HepG2 (cell line): Measurements from ENCODE around the gene ENO2. TPM values are rescaled to one million over a fixed set of nuclear protein-coding genes. Genes with fewer than 3 reads are reported as not detected.

Source experiments
- ARID4A ChIP-seq: sonication (generic); formaldehyde crosslinking; IDR thresholded peaks from 2 replicates; pipeline ENCODE4 v1.5.0; 2020; ENCODE audit warnings: mild to moderate bottlenecking, missing genetic modification reagents, borderline replicate concordance
- CREB1 ChIP-seq, 2 experiments: fragments of 450-650 bp in 1 of 2; IDR thresholded peaks; 2 replicates each; pipeline ENCODE4 v1.6.1; 2016 to 2017; ENCODE audit warnings: control low read depth in 1 of 2, mild to moderate bottlenecking in 1 of 2, missing compliant biosample characterization in 1 of 2, missing genetic modification characterization in 1 of 2
- FIP1L1 ChIP-seq: fragments of 200-400 bp; formaldehyde crosslinking; IDR thresholded peaks from 2 replicates; pipeline ENCODE4 v1.6.1; 2018; ENCODE audit warnings: low read depth, mild to moderate bottlenecking, low read length, moderate library complexity, borderline replicate concordance; ENCODE audit not compliant: insufficient read depth
- FOXK1 ChIP-seq: sonication (generic); formaldehyde crosslinking; IDR thresholded peaks from 2 replicates; pipeline ENCODE4 v1.4.0; 2020; ENCODE audit warnings: low read depth, missing genetic modification reagents, borderline replicate concordance
- MYC ChIP-seq: sonication (generic); formaldehyde crosslinking; IDR thresholded peaks from 2 replicates; pipeline ENCODE4 v1.9.0; 2021; ENCODE audit warnings: missing genetic modification reagents, borderline replicate concordance
- PAWR ChIP-seq: sonication (generic); formaldehyde crosslinking; IDR thresholded peaks from 2 replicates; pipeline ENCODE4 v1.4.0; 2020; ENCODE audit warnings: missing genetic modification reagents, mild to moderate bottlenecking, borderline replicate concordance
- POLR2AphosphoS2 ChIP-seq: IDR thresholded peaks from 2 replicates; pipeline ENCODE4 v1.6.1; 2011; ENCODE audit warnings: low read depth, low read length, improper control_type of control experiment
- RBM22 ChIP-seq: fragments of 200-400 bp; formaldehyde crosslinking; optimal IDR thresholded peaks from 2 replicates; pipeline ENCODE3; 2017; ENCODE audit warnings: mild to moderate bottlenecking, low read length, moderate library complexity
- SOX6 ChIP-seq, 2 experiments: fragments of 450-650 bp in 1 of 2; sonication (generic) in 1 of 2; formaldehyde crosslinking in 1 of 2; IDR thresholded peaks; 2 replicates each; pipeline versions ENCODE4 v1.4.0 to v1.6.1; 2017 to 2020; ENCODE audit warnings: antibody characterized with exemption in 1 of 2, mild to moderate bottlenecking in 1 of 2, missing genetic modification reagents in 1 of 2
- TEF ChIP-seq: sonication (generic); formaldehyde crosslinking; IDR thresholded peaks from 2 replicates; pipeline ENCODE4 v1.5.0; 2020; ENCODE audit warnings: missing genetic modification reagents
- ZNF460 ChIP-seq: sonication (generic); formaldehyde crosslinking; IDR thresholded peaks from 2 replicates; pipeline ENCODE4 v1.5.1; 2020; ENCODE audit warnings: missing genetic modification reagents, mild to moderate bottlenecking, borderline replicate concordance
- ZNF646 ChIP-seq: sonication (generic); formaldehyde crosslinking; IDR thresholded peaks from 2 replicates; pipeline ENCODE4 v1.9.0; 2021; ENCODE audit warnings: mild to moderate bottlenecking, missing genetic modification reagents
- ZNF747 ChIP-seq: sonication (generic); formaldehyde crosslinking; IDR thresholded peaks from 2 replicates; pipeline ENCODE4 v1.8.1; 2023; ENCODE audit warnings: missing genetic modification reagents, mild to moderate bottlenecking, borderline replicate concordance
- ZNF891 ChIP-seq: sonication (generic); formaldehyde crosslinking; IDR thresholded peaks from 2 replicates; pipeline ENCODE4 v1.5.0; 2020; ENCODE audit warnings: mild to moderate bottlenecking, missing genetic modification reagents
- polyA plus RNA-seq, 8 experiments: library from polyadenylated mRNA; depleted of rRNA in 3 of 8; stranded (reverse) in 7 of 8; unstranded in 1 of 8; fragments of >200 nt; fragmentation: Illumina TruSeq in 4 of 8; extraction: Trizol in 4 of 8; gene quantifications; 2 replicates each; pipeline versions ENCODE4 v1.2.1 to v1.2.3, GENCODE V29; 2011 to 2016; ENCODE audit warnings: low read depth in 4 of 8, missing spikeins in 1 of 8, mixed read lengths in 1 of 8; ENCODE audit not compliant: insufficient read depth in 1 of 8
- total RNA-seq, 5 experiments: library from RNA; depleted of rRNA; stranded (reverse); fragments of >200 nt; fragmentation: Illumina TruSeq; extraction: Trizol; gene quantifications; 2 replicates each; pipeline ENCODE4 v1.2.3, GENCODE V29; 2016; ENCODE audit warnings: low read depth in 1 of 5

ENO2 gene
- total and polyA plus RNA-seq, 2 of the 13 experiments (the other 11 are each of a cell fraction or from before 2014, with no cell fraction given) = 19.3 to 136 TPM

GRCh38 chr12:6867413-6868210 lies 46.8 kb upstream of the ENO2 start, which contains the start of gene TPI1 (continued):
- TF ChIP-seq CREB1 (IDR thresholded peaks at IDR 0.05) (no peak), CREB1 (CRISPR knock-in tag; IDR thresholded peaks at IDR 0.05) (no peak), RBM22 (no peak), PAWR (CRISPR knock-in tag) (no peak), ARID4A (peak; percentile 60; the same call in 1 of the 2 replicates), ZNF891 (CRISPR knock-in tag) (peak; percentile 19; the same call in 1 of the 2 replicates), MYC (CRISPR knock-in tag) (peak; percentile 67; the same call in 1 of the 2 replicates), FIP1L1 (no peak), ZNF747 (CRISPR knock-in tag) (peak; percentile 62), POLR2AphosphoS2 (no peak), SOX6 (IDR thresholded peaks at IDR 0.05) (no peak), SOX6 (CRISPR knock-in tag; IDR thresholded peaks at IDR 0.05) (0 out of 2 replicates have a peak, but pooled peaks have one; percentile 24), FOXK1 (CRISPR knock-in tag) (peak; percentile 25; the same call in 1 of the 2 replicates), TEF (CRISPR knock-in tag) (0 out of 2 replicates have a peak, but pooled peaks have one; percentile 62), ZNF646 (CRISPR knock-in tag) (no peak), ZNF460 (CRISPR knock-in tag) (no peak)
